Kidney tubule cell (primary cell): ENCODE results near the gene WFDC5.

Experiments
- DNase-seq: peaks from one replicate; pipeline ENCODE4 v3.0.0-alpha.2; 2018; ENCODE audit warnings: low spot score

The WFDC5 gene

GRCh38 chr20:45115386-45115774, 406 bp upstream of the WFDC5 start:
- no peak for DNase-seq

- no peak for DNase-seq
Observed at GRCh38 chr20:45113865-45114264, 1.1 kb downstream of the WFDC5 start.

- DNase-seq, result no peak
Observed at GRCh38 chr20:45112754-45113153, 2.2 kb downstream of the WFDC5 start.

- peak; percentile 38 for DNase-seq
Observed at GRCh38 chr20:45111799-45112471, 3.0 kb downstream of the WFDC5 start.

GRCh38 chr20:45111285-45111684, 3.7 kb downstream of the WFDC5 start:
- no peak for DNase-seq

- no peak for DNase-seq
Observed at GRCh38 chr20:45110301-45110700, 4.7 kb downstream of the WFDC5 start.

- no peak for DNase-seq
Observed at GRCh38 chr20:45109634-45110033, 5.3 kb downstream of the WFDC5 start.

GRCh38 chr20:45105317-45105716, 9.7 kb downstream of the WFDC5 start:
- DNase-seq, result peak; percentile 67

GRCh38 chr20:45104786-45105185, 10.2 kb downstream of the WFDC5 start:
- DNase-seq, result peak; percentile 99

GRCh38 chr20:45103072-45103471, 11.9 kb downstream of the WFDC5 start:
- DNase-seq, result no peak

GRCh38 chr20:45101333-45101850, 13.6 kb downstream of the WFDC5 start:
- DNase-seq, result no peak

- DNase-seq, result peak; percentile 58
Observed at GRCh38 chr20:45100563-45101245, 14.3 kb downstream of the WFDC5 start, which contains the start of gene KCNS1. KCNS1 (minus strand) TSS chr20:45101127; CDS start chr20:45099236, 1,891 bp downstream.

- DNase-seq, result peak; percentile 66
Observed at GRCh38 chr20:45098103-45098773, 16.7 kb downstream of the WFDC5 start.

- peak; percentile 57 for DNase-seq
Observed at GRCh38 chr20:45097485-45098102, 17.4 kb downstream of the WFDC5 start.

- no peak for DNase-seq
Observed at GRCh38 chr20:45096781-45097180, 18.2 kb downstream of the WFDC5 start.

GRCh38 chr20:45095805-45096238, 19.2 kb downstream of the WFDC5 start:
- peak; percentile 65 for DNase-seq

- no peak for DNase-seq
Observed at GRCh38 chr20:45094864-45095574, 20.0 kb downstream of the WFDC5 start.

GRCh38 chr20:45094201-45094600, 20.8 kb downstream of the WFDC5 start:
- no peak for DNase-seq

- DNase-seq, result no peak
Observed at GRCh38 chr20:45092898-45093297, 22.1 kb downstream of the WFDC5 start.

GRCh38 chr20:45091366-45091765, 23.6 kb downstream of the WFDC5 start:
- DNase-seq, result no peak

- DNase-seq, result peak; percentile 30
Observed at GRCh38 chr20:45090481-45090880, 24.5 kb downstream of the WFDC5 start.

GRCh38 chr20:45088247-45088646, 26.7 kb downstream of the WFDC5 start:
- DNase-seq, result peak; percentile 88
